ENCODE results near the gene KTI12.

- TF ChIP-seq CTCF (IDR thresholded peaks at IDR 0.05) (no peak), POLR2A (IDR thresholded peaks at IDR 0.05) (no peak)
These were observed 8.1 kb upstream of the KTI12 start for GRCh38 chr1:52041551-52042185.
